ENCODE results near the gene LRRC7.
"Not testable (repeated sequence)": the region's sequence is repeated elsewhere in the genome, so short reads cannot be mapped to it uniquely, and the experiment has no call there.

The LRRC7 gene

GRCh38 chr1:69987881-69988280 lies 420.2 kb downstream of the LRRC7 start:
- DNase-seq = no peak

GRCh38 chr1:69991644-69992043 lies 423.9 kb downstream of the LRRC7 start:
- DNase-seq = no peak

- DNase-seq = no peak
These were observed 424.9 kb downstream of the LRRC7 start for GRCh38 chr1:69992594-69992993.

GRCh38 chr1:69993810-69994209 lies 426.1 kb downstream of the LRRC7 start:
- no peak for DNase-seq

GRCh38 chr1:69994241-69994640 lies 426.5 kb downstream of the LRRC7 start:
- DNase-seq = no peak

GRCh38 chr1:69998847-69999246 lies 431.1 kb downstream of the LRRC7 start:
- DNase-seq = no peak

- DNase-seq = no peak
These were observed 435.6 kb downstream of the LRRC7 start for GRCh38 chr1:70003211-70003908.

GRCh38 chr1:70005386-70006034 lies 437.8 kb downstream of the LRRC7 start:
- no peak for DNase-seq

- no peak for DNase-seq
These were observed 440.9 kb downstream of the LRRC7 start for GRCh38 chr1:70008660-70009059.

- DNase-seq = no peak
These were observed 450.0 kb downstream of the LRRC7 start for GRCh38 chr1:70017770-70018169.

GRCh38 chr1:70024272-70024671 lies 456.6 kb downstream of the LRRC7 start:
- no peak for DNase-seq

GRCh38 chr1:70025052-70025451 lies 457.3 kb downstream of the LRRC7 start:
- no peak for DNase-seq

GRCh38 chr1:70025846-70026245 lies 458.1 kb downstream of the LRRC7 start:
- no peak for DNase-seq

GRCh38 chr1:70033266-70033873 lies 465.6 kb downstream of the LRRC7 start:
- no peak for DNase-seq

- no peak for DNase-seq
These were observed 466.2 kb downstream of the LRRC7 start for GRCh38 chr1:70033936-70034335.

GRCh38 chr1:70034403-70034802 lies 466.7 kb downstream of the LRRC7 start:
- DNase-seq = no peak

GRCh38 chr1:70038025-70038424 lies 470.3 kb downstream of the LRRC7 start:
- DNase-seq = no peak

- no peak for DNase-seq
These were observed 471.8 kb downstream of the LRRC7 start for GRCh38 chr1:70039485-70039884.

- DNase-seq = no peak
These were observed 473.8 kb downstream of the LRRC7 start for GRCh38 chr1:70041317-70042045.

GRCh38 chr1:70042090-70042731 lies 474.5 kb downstream of the LRRC7 start:
- DNase-seq = no peak

GRCh38 chr1:70043804-70044203 lies 476.1 kb downstream of the LRRC7 start:
- no peak for DNase-seq

GRCh38 chr1:70044832-70045231 lies 477.1 kb downstream of the LRRC7 start:
- no peak for DNase-seq

- DNase-seq = not testable (repeated sequence)
These were observed 477.9 kb downstream of the LRRC7 start for GRCh38 chr1:70045581-70045980.

Measured in effector CD4-positive, alpha-beta T cell (primary cell).